HG03103 (cell line): Measurements from ENCODE around the gene PPP1R13L.
"Not testable (repeated sequence)": the region's sequence is repeated elsewhere in the genome, so short reads cannot be mapped to it uniquely, and the experiment has no call there.

Source experiments
- ATAC-seq: cut with Tn5 transposase; IDR thresholded peaks from one replicate; pipeline ENCODE4 v1.9.1; 2021; ENCODE audit warnings: low read depth; ENCODE audit not compliant: unreplicated experiment

Gene PPP1R13L

DNA sequence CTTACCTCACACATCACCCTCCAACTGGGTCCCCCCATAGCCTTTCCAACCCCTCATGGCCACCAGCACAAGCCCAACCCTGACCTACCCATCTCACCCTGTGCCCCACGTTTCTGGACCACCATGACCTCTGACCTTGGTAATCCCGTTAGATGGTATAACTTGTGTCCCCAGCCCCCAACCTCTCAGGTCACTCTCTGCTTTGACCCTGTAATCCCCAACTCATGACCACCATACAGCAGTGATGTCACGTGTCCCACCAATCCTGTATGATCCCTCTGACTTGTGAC lies 55.8 kb downstream of the PPP1R13L start:
- no peak for ATAC-seq

DNA sequence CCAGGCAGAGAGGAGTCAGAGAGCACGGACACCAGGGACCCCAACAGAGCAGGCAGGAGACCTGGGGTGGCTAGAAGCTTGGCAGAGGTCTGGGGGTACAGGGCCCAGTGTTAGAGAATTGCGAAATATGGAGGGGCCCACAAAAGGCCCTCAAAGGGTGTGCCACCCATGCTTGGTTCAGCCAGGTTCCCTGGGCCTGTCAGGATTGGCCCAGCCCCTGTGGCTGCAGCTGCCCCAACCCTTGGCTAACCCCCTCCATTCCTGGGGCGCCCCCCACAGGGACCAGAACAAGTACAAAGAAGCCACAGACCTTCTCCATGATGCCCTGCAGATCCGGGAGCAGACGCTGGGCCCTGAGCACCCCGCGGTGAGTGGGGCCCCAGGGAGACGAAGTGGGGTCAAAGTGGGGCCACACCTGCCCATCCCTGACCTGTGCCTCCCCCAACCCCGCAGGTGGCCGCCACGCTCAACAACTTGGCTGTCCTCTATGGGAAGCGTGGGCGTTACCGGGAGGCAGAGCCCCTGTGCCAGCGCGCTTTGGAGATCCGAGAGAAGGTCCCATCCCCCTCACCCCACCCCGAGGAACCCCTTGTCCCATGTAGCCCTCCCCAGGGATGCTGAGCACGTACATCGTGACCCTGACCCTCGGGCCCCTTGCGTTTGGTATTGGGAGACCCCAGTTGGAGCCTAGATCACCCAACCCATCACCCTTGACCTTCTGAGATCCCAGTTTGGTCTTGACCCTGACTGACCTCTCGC lies 56.3 kb downstream of the PPP1R13L start:
- no peak for ATAC-seq

GRCh38 chr19:45347570-45348366 lies 57.1 kb downstream of the PPP1R13L start:
- ATAC-seq: no peak

GRCh38 chr19:45346449-45346848 lies 58.4 kb downstream of the PPP1R13L start:
- ATAC-seq: no peak

DNA sequence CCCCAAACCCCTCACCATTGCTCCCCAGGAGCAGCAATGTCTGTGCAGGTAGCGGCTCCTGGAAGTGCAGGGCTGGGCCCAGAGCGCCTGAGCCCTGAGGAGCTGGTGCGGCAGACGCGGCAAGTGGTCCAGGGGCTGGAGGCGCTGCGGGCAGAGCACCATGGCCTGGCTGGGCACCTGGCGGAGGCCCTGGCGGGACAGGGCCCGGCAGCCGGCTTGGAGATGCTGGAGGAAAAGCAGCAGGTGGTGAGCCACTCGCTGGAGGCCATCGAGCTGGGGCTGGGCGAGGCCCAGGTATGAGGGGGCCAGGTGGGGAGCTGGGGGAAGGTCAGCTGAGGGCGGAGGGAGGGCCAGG lies 59.4 kb downstream of the PPP1R13L start:
- no peak for ATAC-seq

GRCh38 chr19:45344621-45345505 lies 60.0 kb downstream of the PPP1R13L start:
- no peak for ATAC-seq

- no peak for ATAC-seq
These were observed 62.0 kb downstream of the PPP1R13L start for GRCh38 chr19:45342911-45343310.

DNA sequence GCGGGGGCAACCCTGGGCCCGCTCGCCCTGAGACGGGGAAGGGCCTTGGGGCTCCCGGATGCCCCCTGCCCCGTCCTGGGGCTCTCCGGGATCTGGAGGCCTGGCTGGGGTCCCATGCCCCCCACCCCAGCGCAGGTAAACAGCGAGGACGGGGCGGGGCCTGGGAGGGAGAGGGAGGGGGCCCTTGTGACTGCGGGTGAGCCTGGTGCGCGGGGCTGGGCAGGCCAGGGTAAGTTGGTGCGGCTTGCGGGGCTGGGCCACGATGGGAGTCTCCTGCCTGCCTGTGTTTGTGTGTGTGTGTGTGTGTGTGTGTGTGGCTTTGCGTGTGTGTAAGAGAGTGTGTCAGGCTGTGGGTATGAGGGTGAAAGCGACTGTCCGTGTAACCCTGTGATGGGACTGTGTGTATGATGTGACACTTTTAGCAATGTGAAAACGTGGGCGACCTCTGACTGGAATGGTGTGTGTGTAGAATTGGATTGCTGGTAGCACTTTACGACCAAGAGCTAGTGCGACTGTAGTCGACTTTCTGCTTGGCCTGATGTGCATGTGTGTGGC lies 63.9 kb downstream of the PPP1R13L start:
- ATAC-seq: no peak

- ATAC-seq: no peak
These were observed 64.5 kb downstream of the PPP1R13L start, which contains the start of gene KLC3 for GRCh38 chr19:45340232-45340898. Gene KLC3 (plus strand): TSS chr19:45340750. CDS start chr19:45345542, 4,792 bp downstream.

DNA sequence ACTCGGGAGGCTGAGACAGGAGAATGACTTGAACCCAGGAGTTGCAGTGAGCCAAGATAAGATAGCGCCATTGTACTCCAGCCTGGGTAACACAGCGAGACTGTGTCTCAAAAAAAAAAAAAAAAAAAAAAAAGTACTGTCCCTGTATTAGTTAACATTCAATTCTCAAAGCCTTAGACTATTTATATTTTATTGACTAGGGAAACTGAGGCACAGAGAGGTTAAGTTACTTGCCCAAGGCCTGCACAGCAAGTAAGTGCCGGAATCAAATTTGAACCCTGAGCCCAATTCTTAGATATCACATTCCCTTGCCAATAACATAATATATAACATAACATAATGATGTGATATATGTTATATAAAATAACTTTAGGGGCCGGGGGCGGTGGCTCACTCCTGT lies 65.2 kb downstream of the PPP1R13L start:
- no peak for ATAC-seq

DNA sequence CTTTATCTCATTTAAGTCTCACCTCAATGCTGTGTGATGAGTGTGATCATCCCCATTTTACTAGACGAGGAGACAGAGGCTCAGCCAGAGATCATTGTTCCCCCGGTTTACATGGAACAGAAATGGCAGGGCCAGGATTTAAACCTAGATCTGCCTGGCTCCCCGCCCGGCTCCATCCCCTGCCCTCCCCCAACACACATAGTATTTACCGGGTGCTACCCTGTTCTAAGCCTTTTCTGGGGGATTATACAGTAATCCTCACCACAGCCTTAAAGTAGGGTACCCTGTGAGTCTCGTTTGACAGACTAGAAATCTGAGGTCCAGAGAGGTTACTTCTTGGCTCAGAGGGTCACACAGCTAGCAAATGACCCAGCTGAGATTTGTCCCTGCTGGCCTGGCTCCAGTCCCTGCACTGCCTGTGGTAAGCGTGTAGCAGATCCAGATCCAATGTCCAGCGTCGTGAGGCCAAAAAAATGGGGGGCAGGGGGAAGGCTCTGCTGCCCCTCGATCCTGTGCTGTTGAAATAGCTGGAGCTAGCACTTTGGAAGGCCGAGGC lies 68.1 kb downstream of the PPP1R13L start:
- no peak for ATAC-seq

DNA sequence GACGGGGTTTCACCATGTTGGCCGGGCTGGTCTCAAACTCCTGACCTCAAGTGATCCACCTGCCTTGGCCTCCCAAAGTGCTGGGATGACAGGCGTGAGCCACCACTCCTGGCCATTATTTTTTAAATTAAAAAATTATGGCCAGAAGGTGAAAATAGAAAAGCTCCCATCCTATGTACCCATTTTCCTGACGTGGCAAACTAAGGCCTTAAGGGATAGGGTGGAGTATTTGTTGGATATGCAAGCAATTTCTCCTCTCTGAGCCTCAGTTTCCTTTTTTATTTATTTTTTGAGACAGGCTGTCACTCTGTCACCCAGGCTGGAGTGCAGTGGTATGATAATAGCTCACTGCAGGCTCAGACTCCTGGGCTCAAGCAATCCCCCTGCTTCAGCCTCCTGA lies 70.0 kb downstream of the PPP1R13L start:
- ATAC-seq: not testable (repeated sequence)

DNA sequence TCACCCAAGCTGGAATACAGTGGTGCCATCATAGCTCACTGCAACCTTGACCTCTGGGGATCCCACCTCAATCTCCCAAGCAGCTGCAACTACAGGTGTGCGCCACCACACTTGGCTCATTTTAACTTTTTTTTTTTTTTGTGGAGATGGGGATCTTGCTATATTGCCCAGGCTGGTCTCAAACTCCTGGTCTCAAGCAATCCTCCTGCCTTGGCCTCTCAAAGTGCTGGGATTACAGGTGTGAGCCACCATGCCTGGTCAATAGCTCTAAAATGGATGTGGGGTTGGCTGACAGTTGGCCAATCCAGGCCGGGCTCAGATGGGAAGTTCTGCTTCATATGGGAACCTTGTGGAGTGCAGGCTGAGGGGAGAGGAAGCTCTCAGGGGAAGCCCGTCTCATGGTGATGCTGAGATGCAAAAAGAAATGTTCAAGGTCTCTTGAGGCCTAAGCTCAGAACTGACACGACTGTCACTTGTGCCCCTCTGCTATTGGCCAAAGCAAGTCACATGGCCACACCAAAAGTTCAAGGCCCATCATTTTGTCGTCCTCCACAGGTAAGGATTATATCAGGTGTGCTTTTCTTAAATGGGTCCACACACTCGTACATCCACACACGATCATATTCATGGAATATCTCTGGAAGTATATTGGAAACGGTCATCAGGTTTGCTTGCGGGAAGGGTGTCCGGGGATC lies 71.1 kb downstream of the PPP1R13L start:
- ATAC-seq: no peak

- ATAC-seq: no peak
These were observed 73.5 kb downstream of the PPP1R13L start for GRCh38 chr19:45331411-45331810.
